Measurements from ENCODE around the gene ARHGAP10.

Gene ARHGAP10

GRCh38 chr4:147717878-147718277, 14.0 kb upstream of the ARHGAP10 start:
- Mint-ChIP-seq H3K9me3 (no peaks in the 10 kb centered on the region), H3K4me3 (no peak overlapping the region), H3K36me3 (ENCODE audit: low read depth) (no peaks in the 10 kb centered on the region), H3K27ac (no peak overlapping the region), H3K27me3 (peaks cover 10% of the 10 kb centered on the region), H3K4me1 (ENCODE audit: low read depth) (peaks cover 14% of the 10 kb centered on the region)
- intact Hi-C loops (cut with micrococcal nuclease) = no loop called here

- H3K9me3 Mint-ChIP-seq = no peaks in the 10 kb centered on the region
- H3K27me3 Mint-ChIP-seq = peaks cover 9% of the 10 kb centered on the region
- H3K36me3 Mint-ChIP-seq (ENCODE audit: low read depth) = no peaks in the 10 kb centered on the region
- H3K4me3 Mint-ChIP-seq = no peak overlapping the region
- no peak overlapping the region for H3K27ac Mint-ChIP-seq
- intact Hi-C loops (cut with micrococcal nuclease) = no loop called here
- peaks cover 33% of the 10 kb centered on the region for H3K4me1 Mint-ChIP-seq (ENCODE audit: low read depth)
These were observed 8.6 kb upstream of the ARHGAP10 start for GRCh38 chr4:147723326-147723725.

- Mint-ChIP-seq H3K4me1 (ENCODE audit: low read depth) (peaks cover 38% of the 10 kb centered on the region), H3K27ac (peak overlapping the region; percentile 31), H3K27me3 (peaks cover 6% of the 10 kb centered on the region), H3K36me3 (ENCODE audit: low read depth) (no peaks in the 10 kb centered on the region), H3K9me3 (no peaks in the 10 kb centered on the region), H3K4me3 (no peak overlapping the region)
- intact Hi-C loops (cut with micrococcal nuclease) = no loop called here
These were observed 7.3 kb upstream of the ARHGAP10 start for GRCh38 chr4:147724468-147725201.

- intact Hi-C loops (cut with micrococcal nuclease) = no loop called here
- no peak overlapping the region for H3K4me3 Mint-ChIP-seq
- H3K27me3 Mint-ChIP-seq = peaks cover 6% of the 10 kb centered on the region
- no peak overlapping the region for H3K27ac Mint-ChIP-seq
- H3K4me1 Mint-ChIP-seq (ENCODE audit: low read depth) = peaks cover 46% of the 10 kb centered on the region
- H3K36me3 Mint-ChIP-seq (ENCODE audit: low read depth) = no peaks in the 10 kb centered on the region
- H3K9me3 Mint-ChIP-seq = no peaks in the 10 kb centered on the region
These were observed 6.2 kb upstream of the ARHGAP10 start for GRCh38 chr4:147725673-147726072.

- H3K27me3 Mint-ChIP-seq = peaks cover 6% of the 10 kb centered on the region
- H3K4me1 Mint-ChIP-seq (ENCODE audit: low read depth) = peaks cover 52% of the 10 kb centered on the region
- H3K4me3 Mint-ChIP-seq = no peak overlapping the region
- intact Hi-C loops (cut with micrococcal nuclease) = no loop called here
- H3K9me3 Mint-ChIP-seq = no peaks in the 10 kb centered on the region
- H3K27ac Mint-ChIP-seq = no peak overlapping the region
- peaks cover 13% of the 10 kb centered on the region for H3K36me3 Mint-ChIP-seq (ENCODE audit: low read depth)
These were observed 4.3 kb upstream of the ARHGAP10 start for GRCh38 chr4:147727476-147728028.

- H3K27me3 Mint-ChIP-seq = peaks cover 6% of the 10 kb centered on the region
- peaks cover 45% of the 10 kb centered on the region for H3K4me1 Mint-ChIP-seq (ENCODE audit: low read depth)
- H3K36me3 Mint-ChIP-seq (ENCODE audit: low read depth) = peaks cover 39% of the 10 kb centered on the region
- intact Hi-C loops (cut with micrococcal nuclease) = no loop called here
- H3K4me3 Mint-ChIP-seq = no peak overlapping the region
- no peak overlapping the region for H3K27ac Mint-ChIP-seq
- H3K9me3 Mint-ChIP-seq = no peaks in the 10 kb centered on the region
These were observed 1.6 kb upstream of the ARHGAP10 start for GRCh38 chr4:147730333-147730732.

GRCh38 chr4:147732518-147733235, 789 bp downstream of the ARHGAP10 start:
- Mint-ChIP-seq H3K4me1 (ENCODE audit: low read depth) (peaks cover 65% of the 10 kb centered on the region), H3K9me3 (no peaks in the 10 kb centered on the region), H3K27ac (peak overlapping the region; percentile 86), H3K27me3 (peaks cover 3% of the 10 kb centered on the region), H3K36me3 (ENCODE audit: low read depth) (peaks cover 55% of the 10 kb centered on the region), H3K4me3 (peak overlapping the region; percentile 89)
- intact Hi-C loops (cut with micrococcal nuclease) = no loop called here

GRCh38 chr4:147733716-147734344, 1.9 kb downstream of the ARHGAP10 start:
- Mint-ChIP-seq H3K4me3 (peak overlapping the region; percentile 89), H3K9me3 (no peaks in the 10 kb centered on the region), H3K4me1 (ENCODE audit: low read depth) (peaks cover 69% of the 10 kb centered on the region), H3K27me3 (no peaks in the 10 kb centered on the region), H3K27ac (peak overlapping the region; percentile 86), H3K36me3 (ENCODE audit: low read depth) (peaks cover 67% of the 10 kb centered on the region)
- intact Hi-C loops (cut with micrococcal nuclease) = no loop called here

- intact Hi-C loops (cut with micrococcal nuclease) = no loop called here
- peaks cover 67% of the 10 kb centered on the region for H3K4me1 Mint-ChIP-seq (ENCODE audit: low read depth)
- H3K9me3 Mint-ChIP-seq = no peaks in the 10 kb centered on the region
- H3K27ac Mint-ChIP-seq = peak overlapping the region; percentile 86
- H3K36me3 Mint-ChIP-seq (ENCODE audit: low read depth) = peaks cover 74% of the 10 kb centered on the region
- H3K4me3 Mint-ChIP-seq = peak overlapping the region; percentile 89
- H3K27me3 Mint-ChIP-seq = no peaks in the 10 kb centered on the region
These were observed 2.6 kb downstream of the ARHGAP10 start for GRCh38 chr4:147734496-147734895.

- Mint-ChIP-seq H3K27ac (peak overlapping the region; percentile 51), H3K9me3 (no peaks in the 10 kb centered on the region), H3K4me1 (ENCODE audit: low read depth) (peaks cover 71% of the 10 kb centered on the region), H3K4me3 (peak overlapping the region; percentile 89), H3K27me3 (no peaks in the 10 kb centered on the region), H3K36me3 (ENCODE audit: low read depth) (peaks cover 80% of the 10 kb centered on the region)
- intact Hi-C loops (cut with micrococcal nuclease) = loop anchor here (5.0 kb wide), 1 partner anchor 37 kb away; no protein-coding TSS in a partner anchor
These were observed 3.8 kb downstream of the ARHGAP10 start for GRCh38 chr4:147735413-147736301.

- Mint-ChIP-seq H3K36me3 (ENCODE audit: low read depth) (peaks cover 79% of the 10 kb centered on the region), H3K4me3 (peak overlapping the region; percentile 89), H3K9me3 (no peaks in the 10 kb centered on the region), H3K4me1 (ENCODE audit: low read depth) (peaks cover 68% of the 10 kb centered on the region), H3K27ac (peak overlapping the region; percentile 51), H3K27me3 (no peaks in the 10 kb centered on the region)
- intact Hi-C loops (cut with micrococcal nuclease) = loop anchor here (5.0 kb wide), 1 partner anchor 36 kb away; no protein-coding TSS in a partner anchor
These were observed 4.6 kb downstream of the ARHGAP10 start for GRCh38 chr4:147736458-147736857.

GRCh38 chr4:147737623-147738022, 5.7 kb downstream of the ARHGAP10 start:
- Mint-ChIP-seq H3K4me1 (ENCODE audit: low read depth) (peaks cover 74% of the 10 kb centered on the region), H3K4me3 (no peak overlapping the region), H3K27me3 (no peaks in the 10 kb centered on the region), H3K9me3 (no peaks in the 10 kb centered on the region), H3K36me3 (ENCODE audit: low read depth) (peaks cover 74% of the 10 kb centered on the region), H3K27ac (peak overlapping the region; percentile 11)
- intact Hi-C loops (cut with micrococcal nuclease) = loop anchor here (5.0 kb wide), 1 partner anchor 35 kb away; no protein-coding TSS in a partner anchor

GRCh38 chr4:147739239-147739823, 7.4 kb downstream of the ARHGAP10 start:
- peaks cover 69% of the 10 kb centered on the region for H3K36me3 Mint-ChIP-seq (ENCODE audit: low read depth)
- H3K4me1 Mint-ChIP-seq (ENCODE audit: low read depth) = peaks cover 73% of the 10 kb centered on the region
- H3K4me3 Mint-ChIP-seq = no peak overlapping the region
- no peaks in the 10 kb centered on the region for H3K9me3 Mint-ChIP-seq
- no peaks in the 10 kb centered on the region for H3K27me3 Mint-ChIP-seq
- intact Hi-C loops (cut with micrococcal nuclease) = loop anchor here (5.0 kb wide), 1 partner anchor 33 kb away; no protein-coding TSS in a partner anchor
- H3K27ac Mint-ChIP-seq = no peak overlapping the region
